Thyroid gland (tissue), 4 donors: Measurements from ENCODE around the gene MACF1. TPM values are rescaled to one million over a fixed set of nuclear protein-coding genes. Genes with fewer than 3 reads are reported as not detected.

Experiments
- DNase-seq, 2 donors: peaks; one replicate each; pipeline ENCODE4 v3.0.0-alpha.2; 2019
- H3K27ac ChIP-seq, 3 donors: fragments of 200-600 bp; sonication (generic); 1 replicate in 2 of 3; 2 replicates in 1 of 3; pipeline ENCODE4 v1.5.1; 2016 to 2019; ENCODE audit warnings: mild to moderate bottlenecking in 1 of 3, moderate library complexity in 1 of 3
- H3K27me3 ChIP-seq: fragments of 200-600 bp; sonication (generic); one replicate; pipeline ENCODE4 v1.5.1; 2019
- H3K36me3 ChIP-seq, 2 donors: fragments of 200-600 bp; sonication (generic); one replicate each; pipeline ENCODE4 v1.5.1; 2016 to 2019
- H3K4me1 ChIP-seq, 2 donors: fragments of 200-600 bp; sonication (generic); one replicate each; pipeline ENCODE4 v1.5.1; 2017 to 2019
- H3K4me3 ChIP-seq, 3 donors: fragments of 200-600 bp; sonication (generic); replicated peaks in 1 of 3; 1 replicate in 2 of 3; 2 replicates in 1 of 3; pipeline ENCODE4 v1.5.1; 2016; ENCODE audit warnings: mild to moderate bottlenecking in 1 of 3
- H3K9me3 ChIP-seq: fragments of 200-600 bp; sonication (generic); one replicate; pipeline ENCODE4 v1.5.1; 2017
- CTCF ChIP-seq, 6 experiments: fragments of 200-600 bp in 3 of 6; fragments of 450-650 bp in 3 of 6; sonication (generic) in 3 of 6; IDR thresholded peaks; one replicate each; pipeline ENCODE4 v1.5.1; 2016 to 2019; ENCODE audit warnings: antibody characterized with exemption in 6 of 6, mild to moderate bottlenecking in 2 of 6, inconsistent platforms in 1 of 6, moderate library complexity in 1 of 6
- POLR2A ChIP-seq, 2 donors: fragments of 450-650 bp; IDR thresholded peaks; one replicate each; pipeline ENCODE4 v1.6.1; 2017; ENCODE audit warnings: antibody characterized with exemption in 2 of 2, mild to moderate bottlenecking in 2 of 2, moderate library complexity in 1 of 2
- WGBS, 2 donors: methylation state at CpG; one replicate each; pipeline ENCODE4 v1.1.5; 2017; 5-methylcytosine and 5-hydroxymethylcytosine counted together
- intact Hi-C: fragments of 100-400 bp; cut with DNase I; formaldehyde crosslinking; loops from one replicate; pipeline ENCODE4 v1.15.1; 2023
- total RNA-seq, 4 donors: library from RNA; depleted of rRNA; stranded (reverse); fragments of >200 nt; gene quantifications; one replicate each; pipeline ENCODE4 v1.2.3, GENCODE V29; 2016

MACF1 gene
- total RNA-seq, 4 donors from 2014 or later: 308 to 834 (median 427) TPM

- H3K36me3 ChIP-seq: no peaks in the 10 kb centered on the region
- WGBS, 2 donors: 93 to 95% methylated on average over 13 of the region's 13 CpGs
- DNase-seq: no peak
- no peaks in the 10 kb centered on the region for H3K27me3 ChIP-seq
- H3K4me1 ChIP-seq: peaks cover 10 to 41% of the 10 kb centered on the region in 2 donors
- intact Hi-C loops: loop anchor here (10.0 kb wide), 1 partner anchor 178 kb away; no protein-coding TSS in a partner anchor
- TF ChIP-seq CTCF (IDR thresholded peaks at IDR 0.05) (no peak), POLR2A (IDR thresholded peaks at IDR 0.05) (no peak)
- H3K4me3 ChIP-seq: no peak overlapping the region
- H3K27ac ChIP-seq: peak overlapping the region in 2 of 3 donors; percentile 38 to 42
- H3K9me3 ChIP-seq: no peaks in the 10 kb centered on the region
Observed at GRCh38 chr1:39272798-39273469, 68.4 kb downstream of the MACF1 start.

GRCh38 chr1:39275836-39276507 lies 71.5 kb downstream of the MACF1 start:
- 80 to 84% methylated on average over 6 of the region's 6 CpGs for WGBS, 2 donors
- H3K4me1 ChIP-seq: peaks cover 12 to 34% of the 10 kb centered on the region in 2 donors

GRCh38 chr1:39277879-39278278 lies 73.4 kb downstream of the MACF1 start:
- H3K27ac ChIP-seq: no peak overlapping the region

More at GRCh38 chr1:39275836-39276507, 71.5 kb downstream of the MACF1 start:
- no peak for TF ChIP-seq CTCF (IDR thresholded peaks at IDR 0.05)
- no peak for TF ChIP-seq POLR2A (IDR thresholded peaks at IDR 0.05)
- no peak for DNase-seq
- H3K4me3 ChIP-seq: no peak overlapping the region
- no peaks in the 10 kb centered on the region for H3K27me3 ChIP-seq
- H3K36me3 ChIP-seq: no peaks in the 10 kb centered on the region
- H3K27ac ChIP-seq: no peak overlapping the region
- H3K9me3 ChIP-seq: no peaks in the 10 kb centered on the region
- intact Hi-C loops: loop anchor here (10.0 kb wide), 1 partner anchor 181 kb away; no protein-coding TSS in a partner anchor

GRCh38 chr1:39282537-39283216 lies 78.2 kb downstream of the MACF1 start:
- peaks cover 42 to 49% of the 10 kb centered on the region in 2 donors for H3K36me3 ChIP-seq

More at GRCh38 chr1:39277879-39278278, 73.4 kb downstream of the MACF1 start:
- DNase-seq: no peak
- H3K27me3 ChIP-seq: no peaks in the 10 kb centered on the region
- H3K4me1 ChIP-seq: peaks cover 12 to 19% of the 10 kb centered on the region in 2 donors
- intact Hi-C loops: loop anchor here (10.0 kb wide), 1 partner anchor 183 kb away; no protein-coding TSS in a partner anchor
- no peak overlapping the region for H3K4me3 ChIP-seq
- no peak for TF ChIP-seq CTCF (IDR thresholded peaks at IDR 0.05)
- TF ChIP-seq POLR2A (IDR thresholded peaks at IDR 0.05): no peak
- H3K36me3 ChIP-seq: peaks cover under 1 to 8% of the 10 kb centered on the region in 2 donors
- no peaks in the 10 kb centered on the region for H3K9me3 ChIP-seq

More at GRCh38 chr1:39282537-39283216, 78.2 kb downstream of the MACF1 start:
- TF ChIP-seq CTCF (IDR thresholded peaks at IDR 0.05): no peak
- H3K27me3 ChIP-seq: no peaks in the 10 kb centered on the region
- no peaks in the 10 kb centered on the region for H3K9me3 ChIP-seq
- peaks cover 12 to 14% of the 10 kb centered on the region in 2 donors for H3K4me1 ChIP-seq
- no peak overlapping the region for H3K4me3 ChIP-seq
- no peak for DNase-seq
- WGBS, 2 donors: 83 to 92% methylated on average over 8 of the region's 8 CpGs
- intact Hi-C loops: no loop called here
- no peak overlapping the region for H3K27ac ChIP-seq
